ENCODE measurements around the gene HSD17B11. TPM values are rescaled to one million over a fixed set of nuclear protein-coding genes. Genes with fewer than 3 reads are reported as not detected.

The HSD17B11 gene
- polyA plus RNA-seq, 3 donors, result 86.9 to 330 (median 272) TPM

- TF ChIP-seq CTCF (IDR thresholded peaks at IDR 0.05), result no peak
- Histone ChIP-seq H3K36me3 (replicated peaks in 1 of 2; ENCODE audit: control insufficient read depth in 1 of 2, insufficient read depth in 2 of 2, low read length in 2 of 2) (no peaks in the 10 kb centered on the region), H3K27me3 (ENCODE audit: control insufficient read depth in 2 of 2, insufficient read depth in 2 of 2, low read length in 2 of 2) (no peaks in the 10 kb centered on the region), H2AFZ (ENCODE audit: insufficient read depth, low read depth, low read length, poor library complexity, severe bottlenecking) (no peak overlapping the region), H3K9me3 (replicated peaks in 1 of 2; ENCODE audit: control insufficient read depth in 1 of 2, insufficient read depth in 1 of 2, low read length in 2 of 2) (no peaks in the 10 kb centered on the region), H3K4me2 (replicated peaks; ENCODE audit: extremely low read depth, low read length, poor library complexity, severe bottlenecking) (no peak overlapping the region), H3K9ac (ENCODE audit: insufficient read depth, low read length, poor library complexity, severe bottlenecking) (no peak overlapping the region), H3K79me2 (ENCODE audit: insufficient read depth, low read length) (no peaks in the 10 kb centered on the region), H3K4me3 (replicated peaks in 1 of 3; ENCODE audit: low read depth in 2 of 3, low read length in 3 of 3) (no peak overlapping the region), H3K27ac (ENCODE audit: low read depth in 1 of 2, low read length in 2 of 2) (no peak overlapping the region), H3K4me1 (ENCODE audit: control insufficient read depth in 1 of 2, insufficient read depth in 2 of 2, low read length in 2 of 2) (no peaks in the 10 kb centered on the region), H4K20me1 (ENCODE audit: insufficient read depth, low read length) (no peaks in the 10 kb centered on the region)
- Mint-ChIP-seq H3K4me3 (no peak overlapping the region), H3K27me3 (ENCODE audit: low read depth in 3 of 3) (no peaks in the 10 kb centered on the region), H3K9me3 (peaks cover 0 to 3% (median 0%) of the 10 kb centered on the region in 7 donors), H3K27ac (no peak overlapping the region), H3K4me1 (no peaks in the 10 kb centered on the region), H3K36me3 (peaks cover 2 to 5% of the 10 kb centered on the region in 2 donors)
- no peak for DNase-seq
- 100% methylated on average over 1 of the region's 10 CpGs for WGBS (ENCODE audit: insufficient coverage)
- intact Hi-C loops (cut with micrococcal nuclease), result no loop called here
Measured at GRCh38 chr4:87304745-87305432, 86.1 kb downstream of the HSD17B11 start.

GRCh38 chr4:87299898-87300297 is 91.1 kb downstream of the HSD17B11 start:
- WGBS (ENCODE audit: insufficient coverage), result no CpG with 5 or more reads among the region's 4 CpGs
- H3K36me3 Mint-ChIP-seq, result no peaks in the 10 kb centered on the region
- Histone ChIP-seq H3K4me3 (replicated peaks in 1 of 3; ENCODE audit: low read depth in 2 of 3, low read length in 3 of 3) (no peak overlapping the region), H3K4me2 (replicated peaks; ENCODE audit: extremely low read depth, low read length, poor library complexity, severe bottlenecking) (no peak overlapping the region), H3K9me3 (replicated peaks in 1 of 2; ENCODE audit: control insufficient read depth in 1 of 2, insufficient read depth in 1 of 2, low read length in 2 of 2) (no peaks in the 10 kb centered on the region), H3K27me3 (ENCODE audit: control insufficient read depth in 2 of 2, insufficient read depth in 2 of 2, low read length in 2 of 2) (no peaks in the 10 kb centered on the region), H3K36me3 (replicated peaks in 1 of 2; ENCODE audit: control insufficient read depth in 1 of 2, insufficient read depth in 2 of 2, low read length in 2 of 2) (no peaks in the 10 kb centered on the region), H2AFZ (ENCODE audit: insufficient read depth, low read depth, low read length, poor library complexity, severe bottlenecking) (no peak overlapping the region), H3K79me2 (ENCODE audit: insufficient read depth, low read length) (no peaks in the 10 kb centered on the region), H3K9ac (ENCODE audit: insufficient read depth, low read length, poor library complexity, severe bottlenecking) (no peak overlapping the region), H3K27ac (ENCODE audit: low read depth in 1 of 2, low read length in 2 of 2) (no peak overlapping the region), H4K20me1 (ENCODE audit: insufficient read depth, low read length) (no peaks in the 10 kb centered on the region), H3K4me1 (ENCODE audit: control insufficient read depth in 1 of 2, insufficient read depth in 2 of 2, low read length in 2 of 2) (no peaks in the 10 kb centered on the region)
- H3K4me1 Mint-ChIP-seq, result no peaks in the 10 kb centered on the region
- no peak overlapping the region for H3K27ac Mint-ChIP-seq
- no peak overlapping the region for H3K4me3 Mint-ChIP-seq
- H3K27me3 Mint-ChIP-seq (ENCODE audit: low read depth in 3 of 3), result peaks cover 0 to 3% (median 0%) of the 10 kb centered on the region in 3 donors
- DNase-seq, result no peak
- peaks cover 0 to 13% (median 3%) of the 10 kb centered on the region in 7 donors for H3K9me3 Mint-ChIP-seq
- TF ChIP-seq CTCF (IDR thresholded peaks at IDR 0.05), result no peak
- intact Hi-C loops (cut with micrococcal nuclease), result no loop called here

All from CD14-positive monocyte (primary cell).